PC-9 (cell line): Measurements from ENCODE around the gene DOP1A. TPM values are rescaled to one million over a fixed set of nuclear protein-coding genes. Genes with fewer than 3 reads are reported as not detected.

ENCODE experiments used
- BruUV-seq: library from RNA; stranded (reverse); fragments of 400-500 nt; replicated peaks from 2 replicates; lab custom pipeline; 2021; lab: Mats Ljungman, UMichigan
- CTCF ChIA-PET: fragments of 300-600 bp; sonication (Branson Sonifier 250); formaldehyde crosslinking; loops from one replicate; lab custom pipeline; 2022; ENCODE audit warnings: antibody characterized with exemption; lab: Charles Lee
- POLR2A ChIA-PET: fragments of 300-600 bp; sonication (Branson Sonifier 250); formaldehyde crosslinking; loops from one replicate; lab custom pipeline; 2022; ENCODE audit warnings: antibody characterized with exemption; ENCODE audit not compliant: unreplicated experiment; lab: Charles Lee
- DNase-seq, 2 experiments: peaks; one replicate each; pipeline versions ENCODE4 v3.0.0 to v3.0.0-alpha.2; 2015 to 2022; ENCODE audit warnings: mixed read lengths in 1 of 2
- H2AFZ ChIP-seq: fragments of 200-600 bp; sonication (generic); 2 replicates; pipeline ENCODE4 v1.8.1; 2017; ENCODE audit warnings: antibody characterized with exemption
- H3F3A ChIP-seq: fragments of 200-600 bp; sonication (generic); 2 replicates; pipeline ENCODE4 v1.8.1; 2017; ENCODE audit warnings: antibody characterized with exemption, mild to moderate bottlenecking, low read depth; ENCODE audit not compliant: insufficient read depth
- H3K27ac ChIP-seq: fragments of 200-600 bp; sonication (generic); 2 replicates; pipeline ENCODE4 v1.6.1; 2016; ENCODE audit warnings: mixed run types
- H3K27me3 ChIP-seq: fragments of 200-600 bp; sonication (generic); 2 replicates; pipeline ENCODE4 v1.6.1; 2016; ENCODE audit warnings: low read depth, mixed run types; ENCODE audit not compliant: insufficient read depth
- H3K36me3 ChIP-seq: fragments of 200-600 bp; sonication (generic); 2 replicates; pipeline ENCODE4 v1.6.1; 2016; ENCODE audit warnings: low read depth, mixed run types
- H3K4me1 ChIP-seq: fragments of 200-600 bp; sonication (generic); replicated peaks from 2 replicates; pipeline ENCODE4 v1.6.1; 2016; ENCODE audit warnings: mixed run types; ENCODE audit not compliant: insufficient read depth
- H3K4me2 ChIP-seq: fragments of 200-600 bp; sonication (generic); 2 replicates; pipeline ENCODE4 v1.6.1; 2017; ENCODE audit warnings: mixed run types
- H3K4me3 ChIP-seq: fragments of 200-600 bp; sonication (generic); 2 replicates; pipeline ENCODE4 v1.6.1; 2016; ENCODE audit warnings: mixed run types
- H3K79me2 ChIP-seq: fragments of 200-600 bp; sonication (generic); 2 replicates; pipeline ENCODE4 v1.6.1; 2017; ENCODE audit warnings: low read depth, mixed run types
- H3K9me2 ChIP-seq: fragments of 200-600 bp; sonication (generic); 2 replicates; pipeline ENCODE4 v1.8.1; 2017; ENCODE audit warnings: mild to moderate bottlenecking; ENCODE audit not compliant: insufficient read depth
- H3K9me3 ChIP-seq: fragments of 200-600 bp; sonication (generic); 2 replicates; pipeline ENCODE4 v1.8.1; 2016; ENCODE audit warnings: low read depth; ENCODE audit not compliant: insufficient read depth
- H4K20me1 ChIP-seq: fragments of 200-600 bp; sonication (generic); 2 replicates; pipeline ENCODE4 v1.8.1; 2017; ENCODE audit not compliant: insufficient read depth
- EZH2 ChIP-seq: fragments of 200-600 bp; sonication (generic); IDR thresholded peaks from 2 replicates; pipeline ENCODE4 v1.8.0; 2017; ENCODE audit warnings: antibody characterized with exemption, low read depth
- intact Hi-C: fragments of 100-400 bp; cut with micrococcal nuclease; formaldehyde crosslinking; loops from one replicate; pipeline ENCODE4 v1.10.0; 2022; ENCODE audit not compliant: unreplicated experiment
- total RNA-seq: library from RNA; stranded (reverse); gene quantifications from 2 replicates; pipeline ENCODE4 v1.2.3, GENCODE V29; 2021
- TF ChIP-seq, protein P1 (sequence below): fragments of 200-600 bp; sonication (generic); conservative IDR thresholded peaks from 2 replicates; pipeline ENCODE4 v1.6.1; 2017; ENCODE audit warnings: mixed run types, antibody characterized with exemption, mild to moderate bottlenecking, moderate library complexity

Gene DOP1A
- total RNA-seq, 1 experiment from 2014 or later, result 3.9 TPM

DNA sequence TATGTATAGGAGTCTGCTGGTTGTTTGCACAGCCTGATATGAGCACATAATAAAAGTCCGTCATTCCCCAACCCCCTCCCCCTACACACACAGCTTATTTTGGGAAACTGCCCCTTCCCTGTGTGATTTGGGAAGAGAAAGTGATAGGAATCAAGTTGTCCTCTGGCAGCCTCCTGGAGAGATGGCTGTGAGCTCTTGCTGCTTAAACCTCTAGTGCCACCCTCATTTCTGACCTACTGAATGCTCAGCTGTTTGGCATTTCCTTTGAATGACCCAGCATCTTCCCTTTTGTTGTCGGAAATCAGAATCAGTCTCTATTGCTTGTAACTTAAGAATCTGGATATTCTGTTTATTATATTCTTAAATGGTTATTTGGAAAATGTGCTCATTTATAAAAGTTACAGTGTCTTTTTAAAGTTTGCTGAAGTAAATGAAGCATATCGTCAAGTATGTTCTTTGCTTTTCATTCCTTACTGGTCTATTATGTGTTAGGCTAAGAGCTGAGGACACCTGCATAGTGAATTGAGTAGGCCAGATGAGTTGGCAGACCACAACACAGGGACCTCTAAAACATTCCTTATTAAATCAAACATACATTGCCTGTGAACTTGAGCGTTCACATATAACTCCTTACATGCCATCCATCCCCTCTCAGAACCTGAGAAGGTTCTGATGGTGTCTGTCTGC lies 131.2 kb downstream of the DOP1A start:
- no peaks in the 10 kb centered on the region for H4K20me1 ChIP-seq
- no peaks in the 10 kb centered on the region for H3K9me2 ChIP-seq
- no peak overlapping the region for H3K4me3 ChIP-seq
- no peaks in the 10 kb centered on the region for H3K27me3 ChIP-seq
- DNase-seq, result no peak
- TF ChIP-seq, protein P1, sequence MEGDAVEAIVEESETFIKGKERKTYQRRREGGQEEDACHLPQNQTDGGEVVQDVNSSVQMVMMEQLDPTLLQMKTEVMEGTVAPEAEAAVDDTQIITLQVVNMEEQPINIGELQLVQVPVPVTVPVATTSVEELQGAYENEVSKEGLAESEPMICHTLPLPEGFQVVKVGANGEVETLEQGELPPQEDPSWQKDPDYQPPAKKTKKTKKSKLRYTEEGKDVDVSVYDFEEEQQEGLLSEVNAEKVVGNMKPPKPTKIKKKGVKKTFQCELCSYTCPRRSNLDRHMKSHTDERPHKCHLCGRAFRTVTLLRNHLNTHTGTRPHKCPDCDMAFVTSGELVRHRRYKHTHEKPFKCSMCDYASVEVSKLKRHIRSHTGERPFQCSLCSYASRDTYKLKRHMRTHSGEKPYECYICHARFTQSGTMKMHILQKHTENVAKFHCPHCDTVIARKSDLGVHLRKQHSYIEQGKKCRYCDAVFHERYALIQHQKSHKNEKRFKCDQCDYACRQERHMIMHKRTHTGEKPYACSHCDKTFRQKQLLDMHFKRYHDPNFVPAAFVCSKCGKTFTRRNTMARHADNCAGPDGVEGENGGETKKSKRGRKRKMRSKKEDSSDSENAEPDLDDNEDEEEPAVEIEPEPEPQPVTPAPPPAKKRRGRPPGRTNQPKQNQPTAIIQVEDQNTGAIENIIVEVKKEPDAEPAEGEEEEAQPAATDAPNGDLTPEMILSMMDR, result no peak
- no peak for TF ChIP-seq EZH2
- no peak overlapping the region for H3K4me2 ChIP-seq
- H3F3A ChIP-seq, result no peaks in the 10 kb centered on the region
- ChIA-PET CTCF (no interaction called here), POLR2A (interaction anchor here (0.6 kb wide), 1 partner anchor 150 kb away, joined by 15 read pairs; no protein-coding TSS in a partner anchor)
- H3K36me3 ChIP-seq, result no peaks in the 10 kb centered on the region
- intact Hi-C loops, result loop anchor here (10.0 kb wide), 1 partner anchor 954 kb away; the partner anchor contains the start of gene IBTK
- BruUV-seq, result no TSS peak
- no peaks in the 10 kb centered on the region for H3K9me3 ChIP-seq
- H3K4me1 ChIP-seq, result no peaks in the 10 kb centered on the region; the same call in 1 of the 2 replicates
- H2AFZ ChIP-seq, result no peak overlapping the region
- H3K79me2 ChIP-seq, result no peaks in the 10 kb centered on the region
- H3K27ac ChIP-seq, result no peak overlapping the region

DNA sequence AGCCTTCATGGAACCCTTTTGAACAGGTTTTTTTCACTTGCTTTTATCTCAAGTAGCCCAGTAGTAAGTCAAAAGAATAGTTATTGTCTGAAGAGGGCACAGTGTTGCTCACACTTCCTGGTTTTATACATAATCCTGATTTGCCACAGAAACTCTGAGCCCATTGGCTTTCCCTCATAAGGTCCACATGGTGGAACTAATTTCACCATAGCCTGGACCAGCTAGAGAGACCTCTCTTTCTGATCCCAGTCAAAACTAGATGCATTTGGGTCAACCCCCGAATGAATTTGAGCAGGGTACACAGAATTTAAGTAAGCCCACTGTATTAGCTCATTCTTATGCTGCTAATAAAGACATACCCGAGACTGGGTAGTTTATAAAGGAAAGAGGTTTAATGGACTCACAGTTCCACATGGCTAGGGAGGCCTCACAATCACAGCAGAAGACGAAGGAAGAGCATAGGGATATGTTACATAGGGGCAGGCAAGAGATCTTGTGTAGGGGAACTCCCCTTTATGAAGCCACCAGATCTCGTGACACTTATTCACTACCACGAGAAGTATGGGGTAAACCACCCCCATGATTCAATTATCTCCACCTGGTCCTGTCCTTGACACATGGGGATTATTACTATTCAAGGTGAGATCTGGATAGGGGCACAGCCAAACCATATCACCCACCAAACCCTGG lies 131.8 kb downstream of the DOP1A start:
- POLR2A ChIA-PET, result interaction anchor here (0.6 kb wide), 1 partner anchor 149 kb away, joined by 15 read pairs; no protein-coding TSS in a partner anchor
- no TSS peak for BruUV-seq
- DNase-seq, result no peak

DNA sequence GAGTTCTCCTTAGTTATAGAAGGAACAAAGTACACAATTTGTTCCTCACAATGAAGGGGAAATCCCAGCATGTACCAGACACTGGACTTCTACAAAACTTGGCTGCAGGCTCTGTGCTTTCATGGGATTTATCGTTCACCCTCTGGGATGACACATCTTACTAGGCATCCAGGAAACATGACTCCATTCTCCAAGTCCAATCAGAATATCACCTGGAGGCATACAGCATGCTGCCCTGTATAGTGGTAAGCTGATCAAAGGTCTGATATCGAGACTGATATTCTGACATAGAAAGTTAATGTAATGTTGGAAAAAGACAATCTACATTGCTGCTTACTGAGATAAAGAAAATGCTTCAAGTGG lies 132.4 kb downstream of the DOP1A start:
- Histone ChIP-seq H3K4me3 (no peak overlapping the region), H3K9me3 (no peaks in the 10 kb centered on the region), H3F3A (no peaks in the 10 kb centered on the region), H4K20me1 (no peaks in the 10 kb centered on the region), H3K36me3 (no peaks in the 10 kb centered on the region), H3K27ac (no peak overlapping the region), H3K4me2 (no peak overlapping the region), H3K9me2 (no peaks in the 10 kb centered on the region), H3K79me2 (no peaks in the 10 kb centered on the region), H3K4me1 (no peaks in the 10 kb centered on the region), H3K27me3 (no peaks in the 10 kb centered on the region), H2AFZ (no peak overlapping the region)
- POLR2A ChIA-PET, result interaction anchor here (0.6 kb wide), 1 partner anchor 414 kb away, joined by 12 read pairs; no protein-coding TSS in a partner anchor
- no TSS peak for BruUV-seq
- peak; percentile 24 to 58 for DNase-seq
- CTCF ChIA-PET, result interaction anchor here (0.7 kb wide), 1 partner anchor 8 kb away, joined by 3 read pairs; no protein-coding TSS in a partner anchor
- TF ChIP-seq, protein P1, result no peak
- no peak for TF ChIP-seq EZH2
- intact Hi-C loops, result loop anchor here (10.0 kb wide), 1 partner anchor 955 kb away; the partner anchor contains the start of gene IBTK

More for the DNA sequence above, 131.8 kb downstream of the DOP1A start:
- H3K9me2 ChIP-seq, result no peaks in the 10 kb centered on the region
- H3K27me3 ChIP-seq, result no peaks in the 10 kb centered on the region
- H3K4me1 ChIP-seq, result no peaks in the 10 kb centered on the region; the same call in 1 of the 2 replicates
- H3K36me3 ChIP-seq, result no peaks in the 10 kb centered on the region
- no peaks in the 10 kb centered on the region for H3K79me2 ChIP-seq
- no peak overlapping the region for H3K27ac ChIP-seq
- no peak for TF ChIP-seq EZH2
- TF ChIP-seq, protein P1, result no peak
- no peaks in the 10 kb centered on the region for H3K9me3 ChIP-seq
- no peak overlapping the region for H3K4me2 ChIP-seq
- intact Hi-C loops, result loop anchor here (10.0 kb wide), 1 partner anchor 955 kb away; the partner anchor contains the start of gene IBTK
- no peak overlapping the region for H2AFZ ChIP-seq
- H4K20me1 ChIP-seq, result no peaks in the 10 kb centered on the region
- no peaks in the 10 kb centered on the region for H3F3A ChIP-seq
- no peak overlapping the region for H3K4me3 ChIP-seq
- CTCF ChIA-PET, result interaction anchor here (0.7 kb wide), 1 partner anchor 8 kb away, joined by 3 read pairs; no protein-coding TSS in a partner anchor
